ENCODE results near the gene TMEM168. TPM values are rescaled to one million over a fixed set of nuclear protein-coding genes. Genes with fewer than 3 reads are reported as not detected.
"Not testable (repeated sequence)": the region's sequence is repeated elsewhere in the genome, so short reads cannot be mapped to it uniquely, and the experiment has no call there.

TMEM168 gene
- total RNA-seq, 1 donor from 2014 or later, result 63.0 TPM

DNA sequence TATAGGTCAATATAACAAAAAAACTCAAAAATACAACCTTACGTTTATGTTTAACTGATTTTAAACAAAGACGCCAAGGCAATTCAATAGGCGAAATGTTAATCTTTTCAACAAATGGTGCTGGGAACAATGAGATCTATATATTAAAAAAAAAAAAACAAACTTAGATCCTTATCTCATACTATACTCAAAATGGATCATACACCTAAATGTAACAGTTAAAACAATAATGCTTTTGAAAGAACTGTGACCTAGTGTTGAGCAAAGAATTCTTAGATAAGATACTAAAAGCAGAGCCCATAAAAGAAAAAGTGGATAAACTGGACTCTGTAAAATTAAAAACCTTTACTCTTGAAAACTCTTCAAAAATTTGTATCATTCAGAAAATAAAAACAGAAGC is 8.6 kb downstream of the TMEM168 start:
- no peak for DNase-seq (ENCODE audit: low spot score)

DNA sequence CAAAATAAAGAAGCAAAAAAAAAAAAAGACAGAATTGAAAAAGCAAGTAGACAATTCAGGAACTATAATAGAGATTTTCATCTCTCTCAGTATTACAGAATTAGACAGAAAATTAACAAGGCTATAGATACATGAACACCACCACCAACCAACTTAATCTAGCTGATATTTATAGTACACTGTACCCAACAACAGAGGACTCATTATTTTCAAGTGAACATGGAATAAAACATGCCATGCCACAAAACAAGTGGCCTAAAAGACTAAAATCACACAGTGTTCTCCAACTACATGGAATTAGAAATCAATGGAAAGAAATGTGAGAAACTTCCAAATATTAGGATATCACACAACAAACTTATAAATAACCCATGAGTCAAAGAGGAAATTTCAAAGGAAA is 9.1 kb downstream of the TMEM168 start:
- no peak for DNase-seq (ENCODE audit: low spot score)

- DNase-seq (ENCODE audit: low spot score), result no peak
These were observed 10.5 kb downstream of the TMEM168 start for GRCh38 chr7:112779667-112780066.

DNA sequence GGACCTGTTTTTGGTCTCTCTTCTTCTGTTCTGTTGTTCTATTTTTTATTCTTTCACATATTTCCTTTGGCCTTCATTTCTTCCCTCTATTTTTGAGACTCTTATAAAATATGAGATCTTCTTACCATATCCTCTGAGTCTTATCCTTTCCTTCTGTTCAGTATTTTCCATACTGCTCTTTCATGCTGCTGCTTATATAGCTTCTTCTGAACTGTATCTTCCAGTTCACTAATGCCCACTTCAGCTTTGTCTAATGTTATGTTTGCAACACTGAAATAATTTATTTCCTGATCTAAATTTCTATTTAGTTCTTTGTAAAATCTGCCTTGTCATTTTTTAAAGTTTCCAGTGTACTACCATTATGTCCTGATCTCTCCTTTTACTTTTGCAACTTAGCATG is 12.8 kb downstream of the TMEM168 start:
- DNase-seq (ENCODE audit: low spot score), result no peak

- no peak for DNase-seq (ENCODE audit: low spot score)
These were observed 19.0 kb downstream of the TMEM168 start for GRCh38 chr7:112771166-112771565.

GRCh38 chr7:112770051-112770450 is 20.1 kb downstream of the TMEM168 start:
- peak; percentile 59 for DNase-seq (ENCODE audit: low spot score)

DNA sequence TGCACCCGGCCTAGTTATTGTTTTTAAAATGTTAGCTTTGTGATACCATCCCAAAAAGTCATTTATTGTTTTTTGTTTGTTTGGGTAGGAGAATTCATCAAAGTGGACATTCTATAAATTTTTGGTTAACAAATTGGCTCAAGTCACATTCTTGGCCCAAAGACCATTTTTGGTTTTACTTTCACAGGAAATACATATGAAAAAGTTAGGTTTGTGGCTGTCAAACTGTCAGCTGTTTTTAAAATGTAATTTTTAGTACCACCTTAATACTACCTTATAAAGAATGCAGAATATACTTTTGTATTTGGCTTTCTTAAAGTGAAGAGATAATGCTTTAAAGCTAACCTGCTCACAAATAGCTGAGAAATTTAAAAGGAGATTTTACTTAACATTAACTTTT is 25.1 kb downstream of the TMEM168 start:
- no peak for DNase-seq (ENCODE audit: low spot score)

- DNase-seq (ENCODE audit: low spot score), result no peak
These were observed 26.2 kb downstream of the TMEM168 start for GRCh38 chr7:112763996-112764395.

GRCh38 chr7:112763298-112763697 is 26.9 kb downstream of the TMEM168 start:
- no peak for DNase-seq (ENCODE audit: low spot score)

- no peak for DNase-seq (ENCODE audit: low spot score)
These were observed 30.3 kb downstream of the TMEM168 start for GRCh38 chr7:112759905-112760304.

GRCh38 chr7:112757337-112757736 is 32.9 kb downstream of the TMEM168 start:
- no peak for DNase-seq (ENCODE audit: low spot score)

DNA sequence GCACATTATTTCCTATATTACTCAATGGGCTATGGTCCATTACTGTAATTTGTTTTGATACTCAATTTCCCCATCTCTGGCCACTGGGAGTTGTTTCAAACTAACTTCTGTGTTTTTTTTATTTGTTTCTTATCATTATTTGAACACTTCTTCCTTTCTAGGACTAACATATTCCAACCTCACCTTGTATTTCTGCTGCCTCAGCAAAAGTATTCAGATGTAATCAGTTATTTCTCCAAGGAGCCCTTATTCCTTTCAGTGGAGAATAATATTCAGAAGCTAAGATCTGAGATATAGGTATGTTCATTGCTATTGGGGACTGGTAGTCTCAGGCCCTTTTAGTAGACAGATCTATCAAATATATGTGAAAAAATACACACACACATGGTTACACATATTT is 36.9 kb downstream of the TMEM168 start:
- DNase-seq (ENCODE audit: low spot score), result no peak

GRCh38 chr7:112752576-112752975 is 37.6 kb downstream of the TMEM168 start:
- no peak for DNase-seq (ENCODE audit: low spot score)

DNA sequence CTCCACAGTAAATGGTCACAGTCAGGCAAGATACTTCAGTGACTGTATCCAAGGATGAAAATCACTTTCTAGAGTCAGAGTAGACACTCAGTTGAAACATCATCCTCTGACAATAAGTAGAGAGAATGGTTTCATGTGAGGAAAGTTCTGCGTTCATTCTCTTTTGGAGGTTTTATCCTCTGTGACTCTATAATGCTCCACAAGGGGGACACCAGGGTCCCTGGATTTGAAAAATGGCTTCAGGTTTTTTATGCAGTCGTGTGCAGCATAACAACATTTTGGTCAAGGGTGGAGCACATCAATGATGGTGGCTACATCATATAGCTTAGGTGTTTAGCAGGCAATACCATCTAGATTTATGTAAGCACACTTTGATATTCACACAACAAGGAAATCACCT is 40.4 kb downstream of the TMEM168 start:
- no peak for DNase-seq (ENCODE audit: low spot score)

GRCh38 chr7:112748381-112748780 is 41.8 kb downstream of the TMEM168 start:
- no peak for DNase-seq (ENCODE audit: low spot score)

GRCh38 chr7:112745635-112746034 is 44.6 kb downstream of the TMEM168 start:
- no peak for DNase-seq (ENCODE audit: low spot score)

DNA sequence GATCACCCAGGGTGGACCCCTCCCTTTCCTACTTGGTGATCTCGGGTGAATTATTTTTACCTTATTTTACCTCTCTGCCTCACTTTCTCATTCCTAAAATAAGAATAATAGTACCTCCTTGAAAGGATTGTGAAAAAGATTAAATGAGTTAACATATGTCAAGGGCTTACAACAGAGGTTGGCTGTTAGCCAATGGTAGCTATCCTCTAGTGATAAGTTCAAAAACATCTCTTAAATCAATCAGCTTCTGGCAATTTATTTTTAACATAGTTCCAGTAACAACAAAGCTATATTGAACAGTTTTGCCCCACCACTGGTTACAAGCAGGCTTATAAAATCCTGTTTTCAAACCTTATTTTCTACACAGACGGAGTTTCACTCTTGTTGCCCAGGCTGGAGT is 45.4 kb downstream of the TMEM168 start:
- no peak for DNase-seq (ENCODE audit: low spot score)

GRCh38 chr7:112743811-112744210 is 46.4 kb downstream of the TMEM168 start:
- no peak for DNase-seq (ENCODE audit: low spot score)

DNA sequence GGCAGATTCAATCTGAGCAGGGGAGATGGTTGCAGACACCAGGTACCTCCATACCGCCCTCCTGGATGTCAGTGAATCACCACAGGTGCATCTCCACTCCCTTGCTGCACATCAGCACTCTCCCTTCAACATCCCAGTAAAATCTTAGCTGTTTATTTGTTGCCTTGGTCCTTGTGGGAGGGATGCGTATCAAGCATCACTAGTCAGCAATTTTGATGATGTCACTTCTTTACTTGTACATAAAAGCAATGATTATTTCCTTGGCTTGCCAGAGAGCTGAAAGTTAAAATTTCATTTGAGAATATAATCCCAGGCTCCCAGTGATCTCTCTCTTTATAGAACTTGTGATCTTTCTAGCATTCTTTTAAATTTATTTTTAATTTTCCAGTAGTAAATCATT is 49.5 kb downstream of the TMEM168 start:
- DNase-seq (ENCODE audit: low spot score), result no peak

DNA sequence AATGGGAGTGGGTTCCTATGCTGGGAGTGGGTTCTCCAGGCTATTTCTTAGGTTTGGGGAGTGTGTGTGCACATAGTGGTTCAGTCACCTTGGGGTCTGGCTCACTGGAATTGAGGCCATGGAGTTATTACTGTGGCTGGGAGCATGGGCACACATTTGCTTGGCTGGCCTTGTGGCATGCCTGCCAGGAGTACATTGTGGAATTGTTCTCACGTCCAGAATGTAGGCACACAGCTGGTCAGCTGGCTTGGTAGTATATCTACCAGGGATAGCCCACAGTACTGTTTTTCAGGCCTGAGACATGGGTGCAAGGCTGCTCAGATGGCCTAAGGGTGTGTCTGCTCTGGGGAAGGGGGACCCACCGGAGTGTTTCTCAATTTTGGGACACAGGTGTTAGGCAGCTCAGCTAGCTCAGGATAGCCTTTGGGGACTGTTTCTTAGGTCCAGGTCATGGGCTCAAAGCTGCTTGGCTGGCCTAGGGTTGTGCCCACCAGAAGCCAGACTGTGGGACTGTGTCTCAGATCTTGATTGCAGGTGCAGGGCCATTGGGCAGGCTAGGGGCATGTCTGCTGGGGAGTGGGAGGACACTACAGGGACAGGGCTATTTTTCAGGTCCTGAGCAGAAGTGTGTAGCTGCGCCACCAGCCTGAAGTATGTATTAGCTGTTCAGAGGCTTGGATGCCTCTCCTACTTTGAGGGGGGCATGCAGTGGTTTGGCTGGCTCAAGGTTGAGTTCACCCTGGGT is 50.6 kb downstream of the TMEM168 start:
- no peak for DNase-seq (ENCODE audit: low spot score)

GRCh38 chr7:112735261-112735660 is 54.9 kb downstream of the TMEM168 start:
- no peak for DNase-seq (ENCODE audit: low spot score)

- DNase-seq (ENCODE audit: low spot score), result not testable (repeated sequence)
These were observed 58.9 kb downstream of the TMEM168 start for GRCh38 chr7:112731324-112731723.

DNA sequence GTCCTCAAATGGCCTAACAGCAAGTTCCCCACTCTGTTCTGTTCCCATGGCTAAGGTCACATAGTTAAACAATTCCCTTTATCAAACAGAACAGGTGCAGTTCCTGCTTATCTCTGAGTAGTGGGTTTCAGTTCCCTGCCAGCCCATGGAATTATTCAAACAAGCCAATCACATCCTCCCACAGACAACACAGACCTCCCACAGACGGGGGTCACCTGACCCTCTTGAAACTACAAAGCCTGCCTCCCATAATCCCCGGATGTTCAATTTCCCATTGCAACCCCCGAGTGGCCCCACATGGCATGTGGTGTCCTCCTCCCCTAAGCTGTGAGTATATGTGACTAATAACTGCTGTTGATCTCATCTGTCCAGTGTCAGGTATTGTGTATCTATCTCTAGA is 64.1 kb downstream of the TMEM168 start:
- no peak for DNase-seq (ENCODE audit: low spot score)

DNA sequence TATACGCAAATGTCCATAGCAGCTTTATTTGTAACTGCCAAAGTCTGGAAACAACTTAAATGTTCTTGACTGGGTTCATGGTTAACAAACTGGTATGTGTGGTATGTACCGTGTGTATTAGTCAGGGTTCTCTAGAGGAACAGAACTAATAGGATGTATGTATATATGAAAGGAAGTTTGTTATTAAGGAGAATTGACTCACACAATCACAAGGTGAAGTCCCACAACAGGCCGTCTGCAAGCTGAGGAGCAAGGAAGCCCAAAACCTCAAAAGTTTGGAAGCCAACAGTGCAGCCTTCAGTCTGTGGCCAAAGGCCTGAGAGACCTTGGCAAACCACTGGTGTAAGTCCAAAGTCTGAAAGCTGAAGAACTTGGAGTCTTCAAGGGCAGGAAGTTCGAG is 66.8 kb downstream of the TMEM168 start:
- no peak for DNase-seq (ENCODE audit: low spot score)
